Kidney epithelial cell (primary cell): Measurements from ENCODE around the gene CELF2. TPM values are rescaled to one million over a fixed set of nuclear protein-coding genes. Genes with fewer than 3 reads are reported as not detected.

ENCODE experiments used
- DNase-seq: peaks from one replicate; pipeline ENCODE4 v3.0.0-alpha.2; 2010; ENCODE audit warnings: low read depth
- H3K27me3 ChIP-seq: 2 replicates; pipeline ENCODE4 v1.6.0; 2011; ENCODE audit warnings: low read length; ENCODE audit not compliant: control insufficient read depth, insufficient read depth
- H3K36me3 ChIP-seq: 2 replicates; pipeline ENCODE4 v1.5.1; 2011; ENCODE audit warnings: low read length; ENCODE audit not compliant: control insufficient read depth, insufficient read depth
- H3K4me3 ChIP-seq: 2 replicates; pipeline ENCODE4 v1.5.1; 2011; ENCODE audit warnings: low read depth, mild to moderate bottlenecking, control low read depth, low read length
- CTCF ChIP-seq: IDR thresholded peaks from 2 replicates; pipeline ENCODE4 v1.5.1; 2011; ENCODE audit warnings: mild to moderate bottlenecking, moderate library complexity, low read length, control low read depth, inconsistent platforms; ENCODE audit not compliant: insufficient read depth, poor library complexity, severe bottlenecking
- total RNA-seq: library from RNA; depleted of rRNA; stranded (reverse); fragments of >200 nt; gene quantifications from 2 replicates; pipeline ENCODE4 v1.2.3, GENCODE V29; 2015

Gene CELF2
- total RNA-seq, 1 donor from 2014 or later: 15.2 TPM

GRCh38 chr10:11261687-11262493 lies 244.2 kb downstream of the CELF2 start:
- TF ChIP-seq CTCF: no peak
- Histone ChIP-seq H3K27me3 (peaks cover 2% of the 10 kb centered on the region), H3K36me3 (peaks cover 1% of the 10 kb centered on the region), H3K4me3 (no peak overlapping the region)
- DNase-seq: no peak

- TF ChIP-seq CTCF: no peak
- H3K36me3 ChIP-seq: peaks cover 1% of the 10 kb centered on the region
- DNase-seq: no peak
- H3K4me3 ChIP-seq: no peak overlapping the region
- peaks cover 2% of the 10 kb centered on the region for H3K27me3 ChIP-seq
These were observed 245.0 kb downstream of the CELF2 start for GRCh38 chr10:11262494-11263345.

- DNase-seq: no peak
- H3K4me3 ChIP-seq: no peak overlapping the region
- H3K36me3 ChIP-seq: peaks cover 1% of the 10 kb centered on the region
- H3K27me3 ChIP-seq: peaks cover 2% of the 10 kb centered on the region
- TF ChIP-seq CTCF: no peak
These were observed 246.1 kb downstream of the CELF2 start for GRCh38 chr10:11263767-11264166.

- Histone ChIP-seq H3K36me3 (peaks cover 1% of the 10 kb centered on the region), H3K4me3 (no peak overlapping the region), H3K27me3 (peaks cover 2% of the 10 kb centered on the region)
- TF ChIP-seq CTCF: no peak
- DNase-seq: no peak
These were observed 246.8 kb downstream of the CELF2 start for GRCh38 chr10:11264296-11265048.

- peaks cover 1% of the 10 kb centered on the region for H3K36me3 ChIP-seq
- H3K4me3 ChIP-seq: no peak overlapping the region
- TF ChIP-seq CTCF: no peak
- peaks cover 2% of the 10 kb centered on the region for H3K27me3 ChIP-seq
- no peak for DNase-seq
These were observed 247.8 kb downstream of the CELF2 start for GRCh38 chr10:11265484-11265883.
